ENCODE results near the gene CTF1. TPM values are rescaled to one million over a fixed set of nuclear protein-coding genes. Genes with fewer than 3 reads are reported as not detected.

Gene CTF1
- polyA plus RNA-seq, 3 donors from 2014 or later, result not detected

GRCh38 chr16:30923554-30924075 is 27.2 kb downstream of the CTF1 start, which contains the start of gene FBXL19:
FBXL19 (plus strand) TSS chr16:30923572; CDS start chr16:30925755, 2,183 bp downstream.
- Mint-ChIP-seq H3K4me3 (peak within 1 kb of the TSS; percentile 99 to 100 (median 100)), H3K4me1 (peaks cover 24 to 30% of the 10 kb centered on the region in 2 donors), H3K36me3 (no peaks in the 10 kb centered on the region), H3K9me3 (no peaks in the 10 kb centered on the region), H3K27me3 (ENCODE audit: low read depth in 3 of 3) (peaks cover 0 to 3% (median 0%) of the 10 kb centered on the region in 3 donors), H3K27ac (peak within 1 kb of the TSS; percentile 94 to 100 (median 100))
- no peak for DNase-seq

DNA sequence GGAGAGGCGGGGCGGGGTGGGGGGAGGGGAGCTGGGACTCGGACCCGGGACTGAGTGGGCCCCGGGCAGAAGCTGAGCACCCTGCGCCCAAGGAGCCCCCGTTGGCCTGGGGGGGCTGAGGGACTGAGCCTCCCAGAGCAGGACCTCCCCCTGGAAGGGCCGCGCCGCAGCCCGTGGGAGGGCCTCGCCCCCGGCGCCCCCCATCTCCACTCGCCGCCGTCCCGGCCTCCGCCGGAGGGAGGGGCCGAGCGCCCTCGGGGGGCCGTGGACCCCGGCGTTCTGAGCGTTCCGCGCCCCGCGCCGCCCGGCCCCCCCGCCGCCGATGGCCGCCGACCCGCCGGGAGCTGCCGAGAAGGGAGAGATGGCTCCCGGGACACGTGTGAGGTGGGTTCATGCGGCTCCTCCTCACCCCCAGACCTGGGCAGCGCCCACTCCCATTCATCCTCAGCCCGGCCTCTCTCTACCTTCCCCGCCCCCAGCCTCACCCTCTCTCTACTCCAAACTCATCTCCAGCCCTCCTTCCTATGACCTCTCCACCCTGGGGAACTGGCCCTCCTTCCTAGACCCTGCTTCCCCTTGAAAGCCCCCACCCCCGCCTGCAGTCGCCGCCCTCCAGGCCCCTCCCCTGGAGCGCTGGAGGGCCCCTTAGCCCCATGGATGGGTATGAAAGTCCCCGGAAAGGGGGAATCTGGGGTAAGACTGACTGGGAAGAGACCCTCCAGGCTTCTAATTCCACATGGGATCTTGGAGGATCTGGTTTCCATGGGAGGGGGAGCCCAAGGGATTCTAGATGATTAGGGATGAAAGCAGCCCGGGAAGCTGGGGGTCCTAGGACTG is 27.9 kb downstream of the CTF1 start:
- peaks cover 0 to 3% (median 0%) of the 10 kb centered on the region in 3 donors for H3K27me3 Mint-ChIP-seq (ENCODE audit: low read depth in 3 of 3)
- H3K9me3 Mint-ChIP-seq, result no peaks in the 10 kb centered on the region
- H3K4me3 Mint-ChIP-seq, result peak overlapping the region; percentile 21 to 76 (median 62)
- H3K27ac Mint-ChIP-seq, result no peak overlapping the region
- peak in 1 of 3 donors; percentile 0 for DNase-seq
- peaks cover 24 to 30% of the 10 kb centered on the region in 2 donors for H3K4me1 Mint-ChIP-seq
- no peaks in the 10 kb centered on the region for H3K36me3 Mint-ChIP-seq

- Mint-ChIP-seq H3K4me3 (peak overlapping the region; percentile 21 to 76 (median 60)), H3K4me1 (peaks cover 24 to 30% of the 10 kb centered on the region in 2 donors), H3K27me3 (ENCODE audit: low read depth in 3 of 3) (peaks cover 0 to 3% (median 0%) of the 10 kb centered on the region in 3 donors), H3K9me3 (no peaks in the 10 kb centered on the region), H3K36me3 (no peaks in the 10 kb centered on the region), H3K27ac (peak overlapping the region in 3 of 6 donors; percentile 20 to 60 (median 35))
- no peak for DNase-seq
Measured at GRCh38 chr16:30924913-30925631, 28.7 kb downstream of the CTF1 start.

GRCh38 chr16:30925632-30925987 is 29.2 kb downstream of the CTF1 start:
- Mint-ChIP-seq H3K27me3 (ENCODE audit: low read depth in 3 of 3) (peaks cover 0 to 3% (median 0%) of the 10 kb centered on the region in 3 donors), H3K4me1 (peaks cover 24 to 30% of the 10 kb centered on the region in 2 donors), H3K36me3 (no peaks in the 10 kb centered on the region), H3K27ac (no peak overlapping the region), H3K4me3 (peak overlapping the region in 3 of 5 donors; percentile 6 to 38 (median 35)), H3K9me3 (no peaks in the 10 kb centered on the region)
- no peak for DNase-seq

- Mint-ChIP-seq H3K27me3 (ENCODE audit: low read depth in 3 of 3) (peaks cover 0 to 3% (median 0%) of the 10 kb centered on the region in 3 donors), H3K9me3 (no peaks in the 10 kb centered on the region), H3K27ac (peak overlapping the region in 2 of 6 donors; percentile 51 to 64), H3K36me3 (peaks cover 0 to 5% (median 0%) of the 10 kb centered on the region in 3 donors), H3K4me3 (peak overlapping the region; percentile 35 to 63 (median 47)), H3K4me1 (peaks cover 20 to 24% of the 10 kb centered on the region in 2 donors)
- no peak for DNase-seq
Measured at GRCh38 chr16:30925995-30926811, 29.8 kb downstream of the CTF1 start.

- H3K27ac Mint-ChIP-seq, result no peak overlapping the region
Measured at GRCh38 chr16:30926937-30927788, 30.7 kb downstream of the CTF1 start.

GRCh38 chr16:30927789-30928378 is 31.5 kb downstream of the CTF1 start:
- peaks cover 9 to 11% of the 10 kb centered on the region in 2 donors for H3K4me1 Mint-ChIP-seq
- peaks cover 0 to 2% (median 0%) of the 10 kb centered on the region in 3 donors for H3K27me3 Mint-ChIP-seq (ENCODE audit: low read depth in 3 of 3)
- no peak for DNase-seq
- no peak overlapping the region for H3K27ac Mint-ChIP-seq
- H3K36me3 Mint-ChIP-seq, result peaks cover 0 to 5% (median 5%) of the 10 kb centered on the region in 3 donors
- no peaks in the 10 kb centered on the region for H3K9me3 Mint-ChIP-seq
- H3K4me3 Mint-ChIP-seq, result no peak overlapping the region

More at GRCh38 chr16:30926937-30927788, 30.7 kb downstream of the CTF1 start:
- Mint-ChIP-seq H3K27me3 (ENCODE audit: low read depth in 3 of 3) (peaks cover 0 to 3% (median 0%) of the 10 kb centered on the region in 3 donors), H3K4me3 (peak overlapping the region in 1 of 5 donors; percentile 47), H3K36me3 (peaks cover 0 to 5% (median 2%) of the 10 kb centered on the region in 3 donors), H3K9me3 (no peaks in the 10 kb centered on the region), H3K4me1 (peaks cover 11 to 15% of the 10 kb centered on the region in 2 donors)
- no peak for DNase-seq

DNA sequence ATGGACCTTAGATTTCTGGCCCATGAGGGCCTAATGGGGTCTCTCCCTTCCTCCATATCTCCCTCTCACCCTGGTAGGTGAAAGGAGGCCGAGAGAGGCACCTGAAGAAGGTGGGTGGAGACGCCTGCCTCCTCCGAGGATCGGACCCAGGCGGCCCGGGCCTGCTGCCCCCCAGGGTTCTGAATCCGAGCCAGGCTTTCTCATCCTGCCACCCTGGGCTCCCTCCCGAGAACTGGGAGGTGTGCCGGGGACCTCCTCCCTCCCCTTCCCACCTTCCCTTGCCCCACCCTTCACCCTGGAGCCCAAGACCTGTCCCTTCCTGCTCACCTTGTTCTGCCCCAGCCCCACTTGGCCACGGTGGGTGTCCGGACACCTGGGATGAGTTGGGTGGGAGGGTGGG is 32.0 kb downstream of the CTF1 start:
- Mint-ChIP-seq H3K9me3 (no peaks in the 10 kb centered on the region), H3K4me3 (no peak overlapping the region), H3K27me3 (ENCODE audit: low read depth in 3 of 3) (no peaks in the 10 kb centered on the region), H3K36me3 (peaks cover 0 to 5% (median 5%) of the 10 kb centered on the region in 3 donors), H3K27ac (no peak overlapping the region), H3K4me1 (peaks cover 7 to 11% of the 10 kb centered on the region in 2 donors)
- DNase-seq, result no peak

DNA sequence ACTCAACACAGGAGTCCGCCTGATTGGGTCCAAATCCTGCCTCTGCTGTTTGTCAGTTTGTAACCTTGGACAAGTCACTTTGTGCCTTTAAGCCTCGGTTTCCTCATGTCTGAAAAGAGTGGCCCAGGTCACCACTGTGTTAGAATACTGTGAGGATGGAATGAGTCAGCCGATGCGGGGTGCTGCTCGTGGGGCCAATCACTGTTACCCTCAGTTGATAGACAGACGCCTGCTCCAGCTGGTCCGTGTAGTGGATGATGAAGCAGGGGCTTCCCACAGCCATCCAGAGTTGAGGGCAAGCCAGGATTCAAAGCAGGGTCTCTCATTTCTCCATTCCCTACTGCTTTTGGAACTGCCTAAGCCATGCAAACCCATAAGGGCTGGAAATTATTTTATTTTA is 32.8 kb downstream of the CTF1 start:
- peaks cover 0 to 5% (median 5%) of the 10 kb centered on the region in 3 donors for H3K36me3 Mint-ChIP-seq
- H3K27me3 Mint-ChIP-seq (ENCODE audit: low read depth in 3 of 3), result no peaks in the 10 kb centered on the region
- H3K27ac Mint-ChIP-seq, result no peak overlapping the region
- no peaks in the 10 kb centered on the region for H3K9me3 Mint-ChIP-seq
- DNase-seq, result no peak
- H3K4me1 Mint-ChIP-seq, result peaks cover 7 to 11% of the 10 kb centered on the region in 2 donors
- H3K4me3 Mint-ChIP-seq, result no peak overlapping the region

GRCh38 chr16:30930160-30930571 is 33.8 kb downstream of the CTF1 start:
- peaks cover 5 to 6% (median 5%) of the 10 kb centered on the region in 3 donors for H3K36me3 Mint-ChIP-seq
- no peak for DNase-seq
- no peaks in the 10 kb centered on the region for H3K27me3 Mint-ChIP-seq (ENCODE audit: low read depth in 3 of 3)
- H3K4me3 Mint-ChIP-seq, result no peak overlapping the region
- H3K9me3 Mint-ChIP-seq, result no peaks in the 10 kb centered on the region
- H3K4me1 Mint-ChIP-seq, result peaks cover 4 to 5% of the 10 kb centered on the region in 2 donors
- no peak overlapping the region for H3K27ac Mint-ChIP-seq

DNA sequence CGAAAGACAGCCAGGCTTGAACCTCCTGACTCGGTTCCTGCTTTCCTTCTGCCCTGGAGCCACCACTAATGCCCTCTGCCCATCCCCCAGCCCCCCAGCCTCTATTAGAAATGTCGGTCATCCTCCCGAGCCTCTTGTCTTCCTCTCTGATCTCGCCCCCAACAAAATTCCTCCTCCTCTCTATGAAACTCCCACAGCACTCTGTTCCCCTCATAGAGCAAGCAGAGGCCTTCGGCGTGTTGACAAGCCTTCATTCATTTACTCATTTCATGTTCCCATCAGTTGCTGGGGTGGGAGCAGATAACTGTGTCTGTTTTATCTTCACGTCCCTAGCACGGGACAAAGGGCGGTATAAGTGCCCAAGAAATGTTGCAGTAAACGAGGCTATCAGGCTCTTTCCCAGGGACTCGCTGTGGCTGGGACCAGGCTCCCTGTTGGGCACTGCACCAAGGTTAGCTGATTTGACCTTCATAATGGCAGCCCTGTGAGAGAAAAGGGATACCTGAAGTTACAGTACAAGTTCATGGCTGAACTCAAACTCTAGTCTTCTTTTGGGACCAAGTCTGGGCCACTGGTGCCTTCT is 34.7 kb downstream of the CTF1 start:
- DNase-seq, result no peak
- H3K27me3 Mint-ChIP-seq (ENCODE audit: low read depth in 3 of 3), result no peaks in the 10 kb centered on the region
- H3K4me1 Mint-ChIP-seq, result peaks cover under 1% of the 10 kb centered on the region in 2 donors
- H3K9me3 Mint-ChIP-seq, result no peaks in the 10 kb centered on the region
- H3K4me3 Mint-ChIP-seq, result no peak overlapping the region
- H3K36me3 Mint-ChIP-seq, result peaks cover 5 to 11% (median 5%) of the 10 kb centered on the region in 3 donors
- H3K27ac Mint-ChIP-seq, result no peak overlapping the region

All from immature natural killer cell (primary cell).